Measurements from ENCODE around the gene BMPR1A.

BMPR1A gene

GRCh38 chr10:86829472-86829871 is 73.1 kb downstream of the BMPR1A start:
- Histone ChIP-seq H3K4me3 (ENCODE audit: low read length) (no peak overlapping the region), H3K4me1 (ENCODE audit: control insufficient read depth, low read length) (no peaks in the 10 kb centered on the region), H3F3A (ENCODE audit: control insufficient read depth, insufficient read depth) (no peaks in the 10 kb centered on the region), H3K27me3 (ENCODE audit: control insufficient read depth, low read length) (peaks cover 6% of the 10 kb centered on the region; the same call in 1 of the 2 replicates), H3K36me3 (ENCODE audit: control insufficient read depth, low read length) (no peaks in the 10 kb centered on the region), H3K4me2 (ENCODE audit: low read length) (no peak overlapping the region), H3K79me2 (ENCODE audit: control insufficient read depth, low read length) (no peaks in the 10 kb centered on the region), H3K27ac (ENCODE audit: low read depth, low read length) (no peak overlapping the region), H3K9me3 (ENCODE audit: control insufficient read depth, insufficient read depth, low read length) (no peaks in the 10 kb centered on the region), H3K9me2 (replicated peaks; ENCODE audit: control insufficient read depth, low read length) (no peaks in the 10 kb centered on the region), H4K20me1 (ENCODE audit: control insufficient read depth, insufficient read depth, low read depth, low read length) (no peaks in the 10 kb centered on the region)
- no peak for TF ChIP-seq EZH2phosphoT487 (IDR thresholded peaks at IDR 0.05; ENCODE audit: borderline replicate concordance, low read length)
- TF ChIP-seq, protein P1, sequence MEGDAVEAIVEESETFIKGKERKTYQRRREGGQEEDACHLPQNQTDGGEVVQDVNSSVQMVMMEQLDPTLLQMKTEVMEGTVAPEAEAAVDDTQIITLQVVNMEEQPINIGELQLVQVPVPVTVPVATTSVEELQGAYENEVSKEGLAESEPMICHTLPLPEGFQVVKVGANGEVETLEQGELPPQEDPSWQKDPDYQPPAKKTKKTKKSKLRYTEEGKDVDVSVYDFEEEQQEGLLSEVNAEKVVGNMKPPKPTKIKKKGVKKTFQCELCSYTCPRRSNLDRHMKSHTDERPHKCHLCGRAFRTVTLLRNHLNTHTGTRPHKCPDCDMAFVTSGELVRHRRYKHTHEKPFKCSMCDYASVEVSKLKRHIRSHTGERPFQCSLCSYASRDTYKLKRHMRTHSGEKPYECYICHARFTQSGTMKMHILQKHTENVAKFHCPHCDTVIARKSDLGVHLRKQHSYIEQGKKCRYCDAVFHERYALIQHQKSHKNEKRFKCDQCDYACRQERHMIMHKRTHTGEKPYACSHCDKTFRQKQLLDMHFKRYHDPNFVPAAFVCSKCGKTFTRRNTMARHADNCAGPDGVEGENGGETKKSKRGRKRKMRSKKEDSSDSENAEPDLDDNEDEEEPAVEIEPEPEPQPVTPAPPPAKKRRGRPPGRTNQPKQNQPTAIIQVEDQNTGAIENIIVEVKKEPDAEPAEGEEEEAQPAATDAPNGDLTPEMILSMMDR (IDR thresholded peaks at IDR 0.05; ENCODE audit: low read depth, low read length, poor library complexity, severe bottlenecking) = no peak

DNA sequence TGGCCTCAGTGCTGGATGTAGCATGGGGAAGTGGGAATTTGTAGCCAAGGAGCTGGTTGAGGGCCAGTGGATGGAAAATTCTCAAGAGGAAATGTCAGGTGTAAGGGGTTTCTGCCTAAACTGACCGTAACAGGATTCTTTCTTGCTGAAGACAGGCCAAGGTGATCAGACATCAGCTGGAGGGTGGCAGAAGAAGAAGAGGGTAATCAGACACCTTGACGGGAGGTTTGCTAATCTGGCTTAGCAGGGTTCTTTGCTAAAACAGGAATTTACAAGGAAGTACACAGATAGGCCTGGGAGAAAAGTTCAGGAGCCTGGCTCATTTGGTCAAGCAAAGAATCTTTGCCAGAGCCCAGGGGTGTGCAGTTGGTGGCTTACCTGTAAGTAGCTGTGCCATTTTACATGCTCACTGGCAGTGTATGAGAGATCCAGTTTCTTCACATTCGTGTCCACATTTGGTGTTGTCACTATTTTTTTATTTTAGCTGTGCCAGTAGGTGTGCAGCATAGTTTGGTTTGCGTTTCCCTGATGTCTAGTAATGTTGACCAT is 73.7 kb downstream of the BMPR1A start:
- Histone ChIP-seq H3K4me2 (ENCODE audit: low read length) (no peak overlapping the region), H3K4me1 (ENCODE audit: control insufficient read depth, low read length) (no peaks in the 10 kb centered on the region), H3K27ac (ENCODE audit: low read depth, low read length) (no peak overlapping the region), H3K9me2 (replicated peaks; ENCODE audit: control insufficient read depth, low read length) (no peaks in the 10 kb centered on the region), H3K27me3 (ENCODE audit: control insufficient read depth, low read length) (peaks cover 6% of the 10 kb centered on the region; the same call in 1 of the 2 replicates), H3K36me3 (ENCODE audit: control insufficient read depth, low read length) (no peaks in the 10 kb centered on the region), H3K79me2 (ENCODE audit: control insufficient read depth, low read length) (no peaks in the 10 kb centered on the region), H3K4me3 (ENCODE audit: low read length) (no peak overlapping the region), H3F3A (ENCODE audit: control insufficient read depth, insufficient read depth) (no peaks in the 10 kb centered on the region), H3K9me3 (ENCODE audit: control insufficient read depth, insufficient read depth, low read length) (no peaks in the 10 kb centered on the region), H4K20me1 (ENCODE audit: control insufficient read depth, insufficient read depth, low read depth, low read length) (no peaks in the 10 kb centered on the region)
- TF ChIP-seq, protein P1 (IDR thresholded peaks at IDR 0.05; ENCODE audit: low read depth, low read length, poor library complexity, severe bottlenecking) = no peak
- no peak for TF ChIP-seq EZH2phosphoT487 (IDR thresholded peaks at IDR 0.05; ENCODE audit: borderline replicate concordance, low read length)

GRCh38 chr10:86833969-86834368 is 77.5 kb downstream of the BMPR1A start:
- H3K79me2 ChIP-seq (ENCODE audit: control insufficient read depth, low read length) = no peaks in the 10 kb centered on the region
- no peaks in the 10 kb centered on the region for H3K9me2 ChIP-seq (replicated peaks; ENCODE audit: control insufficient read depth, low read length)
- peaks cover 4% of the 10 kb centered on the region; the same call in 1 of the 2 replicates for H3K27me3 ChIP-seq (ENCODE audit: control insufficient read depth, low read length)
- no peaks in the 10 kb centered on the region for H3F3A ChIP-seq (ENCODE audit: control insufficient read depth, insufficient read depth)
- no peak overlapping the region for H3K4me2 ChIP-seq (ENCODE audit: low read length)
- no peaks in the 10 kb centered on the region for H4K20me1 ChIP-seq (ENCODE audit: control insufficient read depth, insufficient read depth, low read depth, low read length)
- no peaks in the 10 kb centered on the region for H3K4me1 ChIP-seq (ENCODE audit: control insufficient read depth, low read length)
- no peaks in the 10 kb centered on the region for H3K36me3 ChIP-seq (ENCODE audit: control insufficient read depth, low read length)
- H3K27ac ChIP-seq (ENCODE audit: low read depth, low read length) = no peak overlapping the region
- TF ChIP-seq, protein P1 (IDR thresholded peaks at IDR 0.05; ENCODE audit: low read depth, low read length, poor library complexity, severe bottlenecking) = no peak
- TF ChIP-seq EZH2phosphoT487 (IDR thresholded peaks at IDR 0.05; ENCODE audit: borderline replicate concordance, low read length) = no peak
- H3K9me3 ChIP-seq (ENCODE audit: control insufficient read depth, insufficient read depth, low read length) = no peaks in the 10 kb centered on the region
- no peak overlapping the region for H3K4me3 ChIP-seq (ENCODE audit: low read length)

Measured in DOHH2 (cell line).